ENCODE results near the gene ETS2. TPM values are rescaled to one million over a fixed set of nuclear protein-coding genes. Genes with fewer than 3 reads are reported as not detected.

The ETS2 gene
- total RNA-seq, 6 experiments from 2014 or later: 23.2 to 33.3 (median 29.0) TPM

GRCh38 chr21:38788275-38788905 lies 17.3 kb upstream of the ETS2 start:
- H3K4me3 Mint-ChIP-seq: no peak overlapping the region
- no peak for DNase-seq

GRCh38 chr21:38789275-38789674 lies 16.5 kb upstream of the ETS2 start:
- Mint-ChIP-seq H3K27ac (no peak overlapping the region), H3K27me3 (ENCODE audit: insufficient read depth) (peaks cover 2% of the 10 kb centered on the region; the same call in 1 of the 2 replicates), H3K4me1 (ENCODE audit: low read depth) (peaks cover 26% of the 10 kb centered on the region), H3K4me3 (no peak overlapping the region), H3K36me3 (ENCODE audit: low read depth) (no peaks in the 10 kb centered on the region), H3K9me3 (no peaks in the 10 kb centered on the region)
- no peak for TF ChIP-seq CTCF (IDR thresholded peaks at IDR 0.05)
- no peak for DNase-seq

More at GRCh38 chr21:38788275-38788905, 17.3 kb upstream of the ETS2 start:
- no peaks in the 10 kb centered on the region; the same call in 1 of the 2 replicates for H3K27me3 Mint-ChIP-seq (ENCODE audit: insufficient read depth)
- no peak for TF ChIP-seq CTCF (IDR thresholded peaks at IDR 0.05)
- H3K36me3 Mint-ChIP-seq (ENCODE audit: low read depth): peaks cover 2% of the 10 kb centered on the region; the same call in 1 of the 2 replicates
- H3K27ac Mint-ChIP-seq: no peak overlapping the region
- H3K9me3 Mint-ChIP-seq: peaks cover 6% of the 10 kb centered on the region; the same call in 1 of the 2 replicates
- H3K4me1 Mint-ChIP-seq (ENCODE audit: low read depth): peaks cover 26% of the 10 kb centered on the region

GRCh38 chr21:38790059-38790458 lies 15.7 kb upstream of the ETS2 start:
- peaks cover 2% of the 10 kb centered on the region; the same call in 1 of the 2 replicates for H3K27me3 Mint-ChIP-seq (ENCODE audit: insufficient read depth)
- DNase-seq: no peak
- H3K9me3 Mint-ChIP-seq: no peaks in the 10 kb centered on the region
- no peaks in the 10 kb centered on the region for H3K36me3 Mint-ChIP-seq (ENCODE audit: low read depth)
- no peak for TF ChIP-seq CTCF (IDR thresholded peaks at IDR 0.05)
- peaks cover 27% of the 10 kb centered on the region for H3K4me1 Mint-ChIP-seq (ENCODE audit: low read depth)
- H3K4me3 Mint-ChIP-seq: no peak overlapping the region
- no peak overlapping the region for H3K27ac Mint-ChIP-seq

GRCh38 chr21:38790961-38791360 lies 14.8 kb upstream of the ETS2 start:
- H3K36me3 Mint-ChIP-seq (ENCODE audit: low read depth): no peaks in the 10 kb centered on the region
- no peaks in the 10 kb centered on the region for H3K9me3 Mint-ChIP-seq
- H3K4me1 Mint-ChIP-seq (ENCODE audit: low read depth): peaks cover 33% of the 10 kb centered on the region
- TF ChIP-seq CTCF (IDR thresholded peaks at IDR 0.05): no peak
- DNase-seq: no peak
- H3K27me3 Mint-ChIP-seq (ENCODE audit: insufficient read depth): peaks cover 2% of the 10 kb centered on the region
- H3K27ac Mint-ChIP-seq: no peak overlapping the region
- H3K4me3 Mint-ChIP-seq: no peak overlapping the region

- no peak for DNase-seq
- Mint-ChIP-seq H3K9me3 (no peaks in the 10 kb centered on the region), H3K4me3 (no peak overlapping the region), H3K27ac (no peak overlapping the region), H3K27me3 (ENCODE audit: insufficient read depth) (peaks cover 2% of the 10 kb centered on the region), H3K36me3 (ENCODE audit: low read depth) (no peaks in the 10 kb centered on the region), H3K4me1 (ENCODE audit: low read depth) (peaks cover 40% of the 10 kb centered on the region)
- TF ChIP-seq CTCF (IDR thresholded peaks at IDR 0.05): no peak
Measured at GRCh38 chr21:38792676-38793459, 12.9 kb upstream of the ETS2 start.

Data from HFFc6 (cell line).